Measurements from ENCODE around the gene RAB36. TPM values are rescaled to one million over a fixed set of nuclear protein-coding genes. Genes with fewer than 3 reads are reported as not detected.

The RAB36 gene
- polyA plus RNA-seq, 2 of the 4 experiments (the other 2 are of a cell fraction), result 2.5 to 4.0 TPM

DNA sequence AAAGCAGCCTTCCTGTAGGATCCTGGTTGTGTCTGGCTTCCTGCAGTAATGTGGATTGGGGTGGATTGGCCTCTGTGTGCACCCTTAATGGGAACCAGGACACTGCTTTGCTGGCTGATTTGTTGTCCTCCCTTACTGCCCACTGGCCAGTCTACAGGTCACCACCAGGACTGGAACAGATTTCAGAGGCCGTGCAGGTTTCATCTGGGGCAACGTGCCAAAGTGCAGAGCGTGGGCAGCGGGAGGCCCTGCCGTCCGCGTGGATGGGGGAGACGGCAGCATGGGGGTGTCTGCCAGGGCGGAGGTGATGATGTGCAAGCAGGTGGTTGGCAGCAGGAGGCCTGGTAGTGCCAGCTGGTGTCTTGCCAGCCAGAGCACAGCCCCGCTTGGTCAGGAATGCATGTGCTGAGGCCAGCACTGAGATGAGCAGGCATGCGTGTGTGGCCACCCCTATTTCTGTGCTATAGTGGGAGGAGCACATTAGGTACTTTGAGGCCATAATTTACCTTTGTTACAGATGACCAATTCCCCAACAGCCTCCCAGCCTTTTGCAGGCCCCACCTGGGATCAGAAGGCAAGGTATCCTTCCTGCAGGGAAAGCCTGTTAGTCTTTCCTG lies 59.4 kb downstream of the RAB36 start:
- no peaks in the 10 kb centered on the region for H3K4me1 ChIP-seq
- ChIA-PET POLR2A (no interaction called here), CTCF (interaction anchor here (0.6 to 1.7 kb wide), 5 partner anchors 23 to 77 kb away, joined by 3 to 5 read pairs (median 3); no protein-coding TSS in a partner anchor)
- no peak overlapping the region for H3K4me2 ChIP-seq
- no peak for FAIRE-seq
- H3K27ac ChIP-seq, result no peak overlapping the region
- no peak for ATAC-seq
- H3K9me3 ChIP-seq, result no peaks in the 10 kb centered on the region
- no peak for DNase-seq (ENCODE audit: low read depth in 1 of 2, low spot score in 1 of 2)
- TF ChIP-seq GATA3 (IDR thresholded peaks at IDR 0.05; ENCODE audit: borderline replicate concordance) (no peak), JUN (IDR thresholded peaks at IDR 0.05) (no peak), RCOR1 (IDR thresholded peaks at IDR 0.05; ENCODE audit: low read depth, low read length) (no peak), MAZ (IDR thresholded peaks at IDR 0.05; ENCODE audit: borderline replicate concordance, low read depth, low read length) (no peak), KDM5A (IDR thresholded peaks at IDR 0.05) (no peak), CBX8 (IDR thresholded peaks at IDR 0.05) (no peak), FOXS1 (CRISPR knock-in tag; IDR thresholded peaks at IDR 0.05) (no peak)
- TF ChIP-seq, protein P1, sequence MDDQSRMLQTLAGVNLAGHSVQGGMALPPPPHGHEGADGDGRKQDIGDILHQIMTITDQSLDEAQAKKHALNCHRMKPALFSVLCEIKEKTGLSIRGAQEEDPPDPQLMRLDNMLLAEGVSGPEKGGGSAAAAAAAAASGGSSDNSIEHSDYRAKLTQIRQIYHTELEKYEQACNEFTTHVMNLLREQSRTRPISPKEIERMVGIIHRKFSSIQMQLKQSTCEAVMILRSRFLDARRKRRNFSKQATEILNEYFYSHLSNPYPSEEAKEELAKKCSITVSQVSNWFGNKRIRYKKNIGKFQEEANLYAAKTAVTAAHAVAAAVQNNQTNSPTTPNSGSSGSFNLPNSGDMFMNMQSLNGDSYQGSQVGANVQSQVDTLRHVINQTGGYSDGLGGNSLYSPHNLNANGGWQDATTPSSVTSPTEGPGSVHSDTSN (IDR thresholded peaks at IDR 0.05), result no peak
- no peak overlapping the region for H3K4me3 ChIP-seq
- WGBS (ENCODE audit: missing lambda C conversion rate), result 89% methylated on average over 8 of the region's 11 CpGs

DNA sequence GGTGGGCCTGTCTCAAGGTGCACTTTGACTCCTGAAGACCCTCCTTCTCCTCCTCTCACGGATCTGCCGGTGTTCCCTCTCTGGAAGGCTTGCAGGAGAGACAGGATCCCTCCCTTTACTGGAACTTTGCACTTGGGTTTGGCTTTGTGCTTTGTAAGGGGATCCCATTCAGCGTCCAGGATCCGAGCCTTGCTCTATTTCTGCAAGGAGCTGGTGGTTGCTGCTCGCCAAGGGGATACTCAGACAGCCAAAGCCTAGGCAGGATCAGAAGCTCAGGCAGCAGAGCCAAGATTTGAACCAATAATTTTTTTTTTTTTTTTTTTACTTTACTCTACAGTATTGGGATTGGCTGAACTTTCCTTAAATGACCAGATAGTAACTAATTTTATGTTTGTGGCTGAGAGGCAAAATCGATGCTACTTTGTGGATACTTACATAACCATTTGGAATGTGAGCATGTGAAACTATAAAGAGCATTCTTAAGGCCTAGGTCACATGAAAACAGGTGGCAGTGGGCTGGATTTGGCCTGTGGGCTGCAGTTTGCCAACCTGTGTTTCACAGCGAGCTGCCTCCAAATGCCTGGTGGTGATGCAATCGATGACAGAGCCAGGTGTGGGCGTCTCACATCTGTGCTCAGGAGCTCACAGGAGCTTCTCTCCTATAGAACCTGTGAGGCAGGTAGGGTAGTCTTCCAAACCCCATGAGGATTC lies 60.2 kb downstream of the RAB36 start:
- no peak overlapping the region for H3K4me3 ChIP-seq
- DNase-seq (ENCODE audit: low read depth in 1 of 2, low spot score in 1 of 2) (no peak), ATAC-seq (no peak), FAIRE-seq (no peak)
- CTCF ChIA-PET, result interaction anchor here (0.6 to 1.8 kb wide), 5 partner anchors 22 to 85 kb away, joined by 3 to 5 read pairs (median 3); no protein-coding TSS in a partner anchor
- POLR2A ChIA-PET, result no interaction called here
- no peaks in the 10 kb centered on the region for H3K4me1 ChIP-seq
- 84% methylated on average over 8 of the region's 9 CpGs for WGBS (ENCODE audit: missing lambda C conversion rate)
- H3K9me3 ChIP-seq, result no peaks in the 10 kb centered on the region
- H3K4me2 ChIP-seq, result no peak overlapping the region
- TF ChIP-seq, protein P2, sequence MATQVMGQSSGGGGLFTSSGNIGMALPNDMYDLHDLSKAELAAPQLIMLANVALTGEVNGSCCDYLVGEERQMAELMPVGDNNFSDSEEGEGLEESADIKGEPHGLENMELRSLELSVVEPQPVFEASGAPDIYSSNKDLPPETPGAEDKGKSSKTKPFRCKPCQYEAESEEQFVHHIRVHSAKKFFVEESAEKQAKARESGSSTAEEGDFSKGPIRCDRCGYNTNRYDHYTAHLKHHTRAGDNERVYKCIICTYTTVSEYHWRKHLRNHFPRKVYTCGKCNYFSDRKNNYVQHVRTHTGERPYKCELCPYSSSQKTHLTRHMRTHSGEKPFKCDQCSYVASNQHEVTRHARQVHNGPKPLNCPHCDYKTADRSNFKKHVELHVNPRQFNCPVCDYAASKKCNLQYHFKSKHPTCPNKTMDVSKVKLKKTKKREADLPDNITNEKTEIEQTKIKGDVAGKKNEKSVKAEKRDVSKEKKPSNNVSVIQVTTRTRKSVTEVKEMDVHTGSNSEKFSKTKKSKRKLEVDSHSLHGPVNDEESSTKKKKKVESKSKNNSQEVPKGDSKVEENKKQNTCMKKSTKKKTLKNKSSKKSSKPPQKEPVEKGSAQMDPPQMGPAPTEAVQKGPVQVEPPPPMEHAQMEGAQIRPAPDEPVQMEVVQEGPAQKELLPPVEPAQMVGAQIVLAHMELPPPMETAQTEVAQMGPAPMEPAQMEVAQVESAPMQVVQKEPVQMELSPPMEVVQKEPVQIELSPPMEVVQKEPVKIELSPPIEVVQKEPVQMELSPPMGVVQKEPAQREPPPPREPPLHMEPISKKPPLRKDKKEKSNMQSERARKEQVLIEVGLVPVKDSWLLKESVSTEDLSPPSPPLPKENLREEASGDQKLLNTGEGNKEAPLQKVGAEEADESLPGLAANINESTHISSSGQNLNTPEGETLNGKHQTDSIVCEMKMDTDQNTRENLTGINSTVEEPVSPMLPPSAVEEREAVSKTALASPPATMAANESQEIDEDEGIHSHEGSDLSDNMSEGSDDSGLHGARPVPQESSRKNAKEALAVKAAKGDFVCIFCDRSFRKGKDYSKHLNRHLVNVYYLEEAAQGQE (IDR thresholded peaks at IDR 0.05), result no peak
- TF ChIP-seq, protein P3, sequence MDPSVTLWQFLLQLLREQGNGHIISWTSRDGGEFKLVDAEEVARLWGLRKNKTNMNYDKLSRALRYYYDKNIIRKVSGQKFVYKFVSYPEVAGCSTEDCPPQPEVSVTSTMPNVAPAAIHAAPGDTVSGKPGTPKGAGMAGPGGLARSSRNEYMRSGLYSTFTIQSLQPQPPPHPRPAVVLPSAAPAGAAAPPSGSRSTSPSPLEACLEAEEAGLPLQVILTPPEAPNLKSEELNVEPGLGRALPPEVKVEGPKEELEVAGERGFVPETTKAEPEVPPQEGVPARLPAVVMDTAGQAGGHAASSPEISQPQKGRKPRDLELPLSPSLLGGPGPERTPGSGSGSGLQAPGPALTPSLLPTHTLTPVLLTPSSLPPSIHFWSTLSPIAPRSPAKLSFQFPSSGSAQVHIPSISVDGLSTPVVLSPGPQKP (IDR thresholded peaks at IDR 0.05; ENCODE audit: low read depth, low read length), result no peak
- no peak for TF ChIP-seq HDAC2 (IDR thresholded peaks at IDR 0.05)
- TF ChIP-seq, protein P4, sequence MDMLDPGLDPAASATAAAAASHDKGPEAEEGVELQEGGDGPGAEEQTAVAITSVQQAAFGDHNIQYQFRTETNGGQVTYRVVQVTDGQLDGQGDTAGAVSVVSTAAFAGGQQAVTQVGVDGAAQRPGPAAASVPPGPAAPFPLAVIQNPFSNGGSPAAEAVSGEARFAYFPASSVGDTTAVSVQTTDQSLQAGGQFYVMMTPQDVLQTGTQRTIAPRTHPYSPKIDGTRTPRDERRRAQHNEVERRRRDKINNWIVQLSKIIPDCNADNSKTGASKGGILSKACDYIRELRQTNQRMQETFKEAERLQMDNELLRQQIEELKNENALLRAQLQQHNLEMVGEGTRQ (IDR thresholded peaks at IDR 0.05), result no peak
- no peak for TF ChIP-seq SREBF2 (IDR thresholded peaks at IDR 0.05)
- TF ChIP-seq POLR2AphosphoS2 (conservative IDR thresholded peaks at IDR 0.05; ENCODE audit: low read length), result no peak
- TF ChIP-seq, protein P5, sequence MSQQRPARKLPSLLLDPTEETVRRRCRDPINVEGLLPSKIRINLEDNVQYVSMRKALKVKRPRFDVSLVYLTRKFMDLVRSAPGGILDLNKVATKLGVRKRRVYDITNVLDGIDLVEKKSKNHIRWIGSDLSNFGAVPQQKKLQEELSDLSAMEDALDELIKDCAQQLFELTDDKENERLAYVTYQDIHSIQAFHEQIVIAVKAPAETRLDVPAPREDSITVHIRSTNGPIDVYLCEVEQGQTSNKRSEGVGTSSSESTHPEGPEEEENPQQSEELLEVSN (IDR thresholded peaks at IDR 0.05; ENCODE audit: borderline replicate concordance, low read depth), result no peak
- TF ChIP-seq HOXB5 (CRISPR knock-in tag; IDR thresholded peaks at IDR 0.05), result no peak
- TF ChIP-seq EP300 (IDR thresholded peaks at IDR 0.05), result no peak
- TF ChIP-seq, protein P6, sequence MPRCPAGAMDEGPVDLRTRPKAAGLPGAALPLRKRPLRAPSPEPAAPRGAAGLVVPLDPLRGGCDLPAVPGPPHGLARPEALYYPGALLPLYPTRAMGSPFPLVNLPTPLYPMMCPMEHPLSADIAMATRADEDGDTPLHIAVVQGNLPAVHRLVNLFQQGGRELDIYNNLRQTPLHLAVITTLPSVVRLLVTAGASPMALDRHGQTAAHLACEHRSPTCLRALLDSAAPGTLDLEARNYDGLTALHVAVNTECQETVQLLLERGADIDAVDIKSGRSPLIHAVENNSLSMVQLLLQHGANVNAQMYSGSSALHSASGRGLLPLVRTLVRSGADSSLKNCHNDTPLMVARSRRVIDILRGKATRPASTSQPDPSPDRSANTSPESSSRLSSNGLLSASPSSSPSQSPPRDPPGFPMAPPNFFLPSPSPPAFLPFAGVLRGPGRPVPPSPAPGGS (IDR thresholded peaks at IDR 0.05), result no peak
- no peak for TF ChIP-seq RCOR1 (IDR thresholded peaks at IDR 0.05; ENCODE audit: low read depth, low read length)
- no peak for TF ChIP-seq HOXA7 (CRISPR knock-in tag; IDR thresholded peaks at IDR 0.05)
- no peak for TF ChIP-seq RAD21 (conservative IDR thresholded peaks at IDR 0.05 in 1 of 2, IDR thresholded peaks at IDR 0.05 in 1 of 2)
- no peak for TF ChIP-seq CHD4 (IDR thresholded peaks at IDR 0.05; ENCODE audit: borderline replicate concordance)
- no peak for TF ChIP-seq FOSB (CRISPR knock-in tag; IDR thresholded peaks at IDR 0.05)
- no peak for TF ChIP-seq GATA3 (IDR thresholded peaks at IDR 0.05; ENCODE audit: borderline replicate concordance)
- no peak for TF ChIP-seq RARB (CRISPR knock-in tag; IDR thresholded peaks at IDR 0.05)
- H3K27ac ChIP-seq, result no peak overlapping the region
